SK-N-SH (cell line): ENCODE results near the gene DNAH3.

Experiments used
- NFIC ChIP-seq: IDR thresholded peaks from 2 replicates; pipeline ENCODE4 v1.4.0; 2012; ENCODE audit warnings: borderline replicate concordance
- RXRA ChIP-seq: IDR thresholded peaks from 2 replicates; pipeline ENCODE4 v1.4.0; 2012; ENCODE audit warnings: low read depth, mild to moderate bottlenecking, borderline replicate concordance
- SIN3A ChIP-seq: IDR thresholded peaks from 2 replicates; pipeline ENCODE4 v1.6.1; 2012; ENCODE audit warnings: low read depth, mild to moderate bottlenecking, low read length, moderate library complexity, borderline replicate concordance
- TAF1 ChIP-seq: IDR thresholded peaks from 2 replicates; pipeline ENCODE4 v1.6.1; 2012; ENCODE audit warnings: low read depth, mild to moderate bottlenecking, low read length, moderate library complexity, borderline replicate concordance
- TF ChIP-seq, protein P1 (sequence below): fragments of 200-600 bp; sonication (generic); IDR thresholded peaks from 2 replicates; pipeline ENCODE4 v1.6.1; 2017; ENCODE audit warnings: antibody characterized with exemption, mild to moderate bottlenecking, moderate library complexity

GRCh38 chr16:20887207-20887606 lies 263.4 kb downstream of the DNAH3 start:
- no peak for TF ChIP-seq NFIC
- TF ChIP-seq RXRA = no peak
- TF ChIP-seq SIN3A = no peak
- no peak for TF ChIP-seq TAF1
- TF ChIP-seq, protein P1, sequence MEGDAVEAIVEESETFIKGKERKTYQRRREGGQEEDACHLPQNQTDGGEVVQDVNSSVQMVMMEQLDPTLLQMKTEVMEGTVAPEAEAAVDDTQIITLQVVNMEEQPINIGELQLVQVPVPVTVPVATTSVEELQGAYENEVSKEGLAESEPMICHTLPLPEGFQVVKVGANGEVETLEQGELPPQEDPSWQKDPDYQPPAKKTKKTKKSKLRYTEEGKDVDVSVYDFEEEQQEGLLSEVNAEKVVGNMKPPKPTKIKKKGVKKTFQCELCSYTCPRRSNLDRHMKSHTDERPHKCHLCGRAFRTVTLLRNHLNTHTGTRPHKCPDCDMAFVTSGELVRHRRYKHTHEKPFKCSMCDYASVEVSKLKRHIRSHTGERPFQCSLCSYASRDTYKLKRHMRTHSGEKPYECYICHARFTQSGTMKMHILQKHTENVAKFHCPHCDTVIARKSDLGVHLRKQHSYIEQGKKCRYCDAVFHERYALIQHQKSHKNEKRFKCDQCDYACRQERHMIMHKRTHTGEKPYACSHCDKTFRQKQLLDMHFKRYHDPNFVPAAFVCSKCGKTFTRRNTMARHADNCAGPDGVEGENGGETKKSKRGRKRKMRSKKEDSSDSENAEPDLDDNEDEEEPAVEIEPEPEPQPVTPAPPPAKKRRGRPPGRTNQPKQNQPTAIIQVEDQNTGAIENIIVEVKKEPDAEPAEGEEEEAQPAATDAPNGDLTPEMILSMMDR = no peak
